ENCODE results near the gene MED26. TPM values are rescaled to one million over a fixed set of nuclear protein-coding genes. Genes with fewer than 3 reads are reported as not detected.
A peak's percentile ranks its signal among the peaks of the same experiment; 100 is the strongest.

The MED26 gene
- total and polyA plus RNA-seq, 7 donors: 4.8 to 9.6 (median 5.2) TPM

DNA sequence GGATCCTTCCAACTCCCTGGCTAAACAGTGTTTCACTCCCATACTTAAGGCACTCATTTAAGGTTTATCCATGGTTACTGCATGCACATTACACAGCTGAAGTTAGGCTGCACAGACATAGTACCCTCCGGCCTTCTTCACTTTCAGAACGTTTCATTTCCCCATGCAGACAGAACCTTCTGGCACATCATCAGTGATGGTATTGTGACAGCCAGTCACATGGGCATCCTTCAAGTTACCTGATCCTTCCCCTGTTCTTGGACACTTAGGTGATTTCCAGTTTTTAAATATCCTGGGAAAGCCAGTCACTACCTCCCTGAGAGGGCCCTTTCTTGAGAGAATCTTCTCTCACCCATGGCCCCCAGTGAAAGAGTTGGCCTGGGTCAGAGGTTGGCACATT lies 22.8 kb upstream of the MED26 start:
- no peak for DNase-seq
- no peak overlapping the region for H3K4me3 ChIP-seq
- intact Hi-C loops (cut with DNase I): no loop called here
- TF ChIP-seq, protein P1, sequence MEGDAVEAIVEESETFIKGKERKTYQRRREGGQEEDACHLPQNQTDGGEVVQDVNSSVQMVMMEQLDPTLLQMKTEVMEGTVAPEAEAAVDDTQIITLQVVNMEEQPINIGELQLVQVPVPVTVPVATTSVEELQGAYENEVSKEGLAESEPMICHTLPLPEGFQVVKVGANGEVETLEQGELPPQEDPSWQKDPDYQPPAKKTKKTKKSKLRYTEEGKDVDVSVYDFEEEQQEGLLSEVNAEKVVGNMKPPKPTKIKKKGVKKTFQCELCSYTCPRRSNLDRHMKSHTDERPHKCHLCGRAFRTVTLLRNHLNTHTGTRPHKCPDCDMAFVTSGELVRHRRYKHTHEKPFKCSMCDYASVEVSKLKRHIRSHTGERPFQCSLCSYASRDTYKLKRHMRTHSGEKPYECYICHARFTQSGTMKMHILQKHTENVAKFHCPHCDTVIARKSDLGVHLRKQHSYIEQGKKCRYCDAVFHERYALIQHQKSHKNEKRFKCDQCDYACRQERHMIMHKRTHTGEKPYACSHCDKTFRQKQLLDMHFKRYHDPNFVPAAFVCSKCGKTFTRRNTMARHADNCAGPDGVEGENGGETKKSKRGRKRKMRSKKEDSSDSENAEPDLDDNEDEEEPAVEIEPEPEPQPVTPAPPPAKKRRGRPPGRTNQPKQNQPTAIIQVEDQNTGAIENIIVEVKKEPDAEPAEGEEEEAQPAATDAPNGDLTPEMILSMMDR (IDR thresholded peaks at IDR 0.05): no peak
- no peaks in the 10 kb centered on the region for H3K9me3 ChIP-seq
- H3K27ac ChIP-seq: peak overlapping the region; percentile 78
- H3K36me3 ChIP-seq (ENCODE audit: insufficient read depth in 1 of 2, low read depth in 1 of 2): peaks cover 3 to 84% of the 10 kb centered on the region in 2 donors
- no peaks in the 10 kb centered on the region for H3K27me3 ChIP-seq (ENCODE audit: insufficient read depth in 3 of 3, low read length in 2 of 3)
- peak; percentile 76 to 85 (median 81) for ATAC-seq
- H3K4me1 ChIP-seq: peaks cover 21% of the 10 kb centered on the region
- WGBS, 3 donors: 19 to 55% (median 22%) methylated on average over 2 of the region's 2 CpGs

DNA sequence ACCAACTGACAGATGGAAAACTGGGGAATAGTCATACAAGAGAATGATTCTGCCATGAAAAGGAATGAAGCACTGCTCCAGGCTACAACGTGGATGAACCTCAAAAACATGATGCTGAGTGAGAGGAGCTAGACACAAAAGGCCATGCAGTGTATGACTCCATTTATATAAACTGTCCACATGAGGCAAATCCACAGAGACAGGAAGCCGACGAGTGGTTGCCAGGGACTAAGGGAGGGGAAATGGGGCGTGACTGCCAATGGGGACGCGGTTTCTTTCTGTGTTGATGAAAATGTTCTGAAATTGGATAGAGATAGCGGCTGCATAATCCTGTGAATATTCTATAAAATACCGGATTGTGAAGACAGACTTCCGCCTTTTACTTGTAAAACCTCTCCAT lies 21.7 kb upstream of the MED26 start:
- no peak overlapping the region for H3K4me3 ChIP-seq
- peak in 1 of 2 donors; percentile 33 for DNase-seq
- H3K36me3 ChIP-seq (ENCODE audit: insufficient read depth in 1 of 2, low read depth in 1 of 2): peaks cover 3 to 84% of the 10 kb centered on the region in 2 donors
- peak overlapping the region; percentile 78 for H3K27ac ChIP-seq
- no peaks in the 10 kb centered on the region for H3K27me3 ChIP-seq (ENCODE audit: insufficient read depth in 3 of 3, low read length in 2 of 3)
- peaks cover 30% of the 10 kb centered on the region for H3K4me1 ChIP-seq
- H3K9me3 ChIP-seq: no peaks in the 10 kb centered on the region
- 35 to 43% (median 39%) methylated on average over 9 of the region's 9 CpGs for WGBS, 3 donors
- intact Hi-C loops (cut with DNase I): no loop called here
- TF ChIP-seq, protein P1 (IDR thresholded peaks at IDR 0.05): no peak
- peak; percentile 46 to 75 (median 64) for ATAC-seq

- no peaks in the 10 kb centered on the region for H3K9me3 ChIP-seq
- intact Hi-C loops (cut with DNase I): no loop called here
- peak; percentile 53 to 71 (median 61) for ATAC-seq
- H3K4me1 ChIP-seq: peaks cover 23% of the 10 kb centered on the region
- peaks cover 4 to 89% of the 10 kb centered on the region in 2 donors for H3K36me3 ChIP-seq (ENCODE audit: insufficient read depth in 1 of 2, low read depth in 1 of 2)
- no peak overlapping the region for H3K4me3 ChIP-seq
- H3K27ac ChIP-seq: peak overlapping the region; percentile 19
- 64 to 88% (median 66%) methylated on average over 9 of the region's 9 CpGs for WGBS, 3 donors
- DNase-seq: no peak
- TF ChIP-seq, protein P1 (IDR thresholded peaks at IDR 0.05): no peak
- H3K27me3 ChIP-seq (ENCODE audit: insufficient read depth in 3 of 3, low read length in 2 of 3): no peaks in the 10 kb centered on the region
Observed at GRCh38 chr19:16645140-16645539, 17.1 kb upstream of the MED26 start.

DNA sequence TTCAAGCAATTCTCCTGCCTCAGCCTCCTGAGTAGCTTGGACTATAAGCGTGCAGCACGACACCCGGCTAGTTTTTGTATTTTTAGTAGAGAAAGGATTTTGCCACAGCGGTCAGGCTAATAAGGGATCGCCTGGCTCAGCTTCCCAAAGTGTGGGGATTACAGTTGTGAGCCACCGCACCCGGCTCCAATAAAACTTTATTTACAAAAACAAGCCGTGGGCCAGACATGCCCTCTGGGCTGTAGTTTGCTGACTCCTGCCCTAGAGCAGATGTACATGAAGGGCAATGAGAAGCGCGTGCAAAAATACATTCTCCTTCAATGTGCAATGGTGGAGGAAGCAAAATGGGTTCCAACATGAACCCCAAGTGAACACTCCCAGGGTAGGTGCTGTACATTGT lies 13.7 kb upstream of the MED26 start:
- Histone ChIP-seq H3K4me3 (no peak overlapping the region), H3K36me3 (ENCODE audit: insufficient read depth in 1 of 2, low read depth in 1 of 2) (peaks cover 4 to 73% of the 10 kb centered on the region in 2 donors), H3K9me3 (no peaks in the 10 kb centered on the region), H3K4me1 (peaks cover 19% of the 10 kb centered on the region), H3K27ac (no peak overlapping the region), H3K27me3 (ENCODE audit: insufficient read depth in 3 of 3, low read length in 2 of 3) (no peaks in the 10 kb centered on the region)
- 96 to 98% (median 97%) methylated on average over 10 of the region's 10 CpGs for WGBS, 3 donors
- intact Hi-C loops (cut with DNase I): no loop called here
- ATAC-seq (no peak), DNase-seq (no peak)
- TF ChIP-seq, protein P1 (IDR thresholded peaks at IDR 0.05): no peak

GRCh38 chr19:16640951-16641350 lies 12.9 kb upstream of the MED26 start:
- DNase-seq: no peak
- no peak for ATAC-seq
- H3K27me3 ChIP-seq (ENCODE audit: insufficient read depth in 3 of 3, low read length in 2 of 3): no peaks in the 10 kb centered on the region
- 44 to 62% (median 45%) methylated on average over 1 of the region's 1 CpG for WGBS, 3 donors
- intact Hi-C loops (cut with DNase I): no loop called here
- TF ChIP-seq, protein P1 (IDR thresholded peaks at IDR 0.05): no peak
- peaks cover 19% of the 10 kb centered on the region for H3K4me1 ChIP-seq
- no peak overlapping the region for H3K27ac ChIP-seq
- no peaks in the 10 kb centered on the region for H3K9me3 ChIP-seq
- no peak overlapping the region for H3K4me3 ChIP-seq
- peaks cover 5 to 73% of the 10 kb centered on the region in 2 donors for H3K36me3 ChIP-seq (ENCODE audit: insufficient read depth in 1 of 2, low read depth in 1 of 2)

Measured in psoas muscle (tissue), 8 donors.